ENCODE measurements around the gene KYAT1. TPM values are rescaled to one million over a fixed set of nuclear protein-coding genes. Genes with fewer than 3 reads are reported as not detected.
"Not testable (repeated sequence)": the region's sequence is repeated elsewhere in the genome, so short reads cannot be mapped to it uniquely, and the experiment has no call there.

Gene KYAT1
- total RNA-seq, 1 experiment from 2014 or later, result 6.1 TPM

- ChIA-PET CTCF (interaction anchor here (0.5 kb wide), 1 partner anchor 102 kb away, joined by 5 read pairs; no protein-coding TSS in a partner anchor), POLR2A (no interaction called here)
- in situ Hi-C loops (cut with HindIII; ENCODE audit: low pct_unique_long_range_greater_than_20kb, low sequenced_read_pairs) (no loop called here), intact Hi-C loops (cut with micrococcal nuclease; ENCODE audit: unreplicated experiment) (no loop called here)
- ATAC-seq (no peak), DNase-seq (ENCODE audit: low read depth, low spot score) (no peak)
- no peaks in the 10 kb centered on the region for H3K27me3 ChIP-seq (ENCODE audit: control insufficient read depth, insufficient read depth, low read length)
- H3K36me3 ChIP-seq (ENCODE audit: control insufficient read depth, insufficient read depth, low read length), result no peaks in the 10 kb centered on the region
- no peak overlapping the region for H3K27ac ChIP-seq (ENCODE audit: low read length)
- TF ChIP-seq SIN3A (IDR thresholded peaks at IDR 0.05; ENCODE audit: borderline replicate concordance, insufficient read depth, low read depth, low read length), result no peak
- BruUV-seq (replicated peaks), result no TSS peak
- no peak overlapping the region for H3K4me3 ChIP-seq (ENCODE audit: low read depth in 2 of 2, low read length in 2 of 2)
- H3K9me3 ChIP-seq (ENCODE audit: control insufficient read depth, insufficient read depth, low read depth, low read length), result no peaks in the 10 kb centered on the region
- H3K4me1 ChIP-seq (ENCODE audit: control insufficient read depth, insufficient read depth, low read length), result no peaks in the 10 kb centered on the region
These were observed 35.1 kb downstream of the KYAT1 start for GRCh38 chr9:128846680-128847030.

- in situ Hi-C loops (cut with HindIII; ENCODE audit: low pct_unique_long_range_greater_than_20kb, low sequenced_read_pairs), result no loop called here
- no TSS peak for BruUV-seq (replicated peaks)
- no peaks in the 10 kb centered on the region for H3K9me3 ChIP-seq (ENCODE audit: control insufficient read depth, insufficient read depth, low read depth, low read length)
- TF ChIP-seq POLR2AphosphoS5 (IDR thresholded peaks at IDR 0.05; ENCODE audit: low read depth, low read length) (no peak), CTCF (IDR thresholded peaks at IDR 0.05) (no peak), TCF7L2 (IDR thresholded peaks at IDR 0.05; ENCODE audit: low read depth, low read length) (no peak), REST (IDR thresholded peaks at IDR 0.05; ENCODE audit: insufficient read depth in 1 of 2, low read depth in 2 of 2, low read length in 1 of 2) (no peak), SIN3A (IDR thresholded peaks at IDR 0.05; ENCODE audit: borderline replicate concordance, insufficient read depth, low read depth, low read length) (no peak)
- ATAC-seq (peak; percentile 77), DNase-seq (ENCODE audit: low read depth, low spot score) (no peak)
- intact Hi-C loops (cut with micrococcal nuclease; ENCODE audit: unreplicated experiment), result no loop called here
- H3K36me3 ChIP-seq (ENCODE audit: control insufficient read depth, insufficient read depth, low read length), result no peaks in the 10 kb centered on the region
- CTCF ChIA-PET, result no interaction called here
- H3K27ac ChIP-seq (ENCODE audit: low read length), result no peak overlapping the region
- no peak overlapping the region for H3K4me3 ChIP-seq (ENCODE audit: low read depth in 2 of 2, low read length in 2 of 2)
- POLR2A ChIA-PET, result no interaction called here
- H3K4me1 ChIP-seq (ENCODE audit: control insufficient read depth, insufficient read depth, low read length), result no peaks in the 10 kb centered on the region
- no peaks in the 10 kb centered on the region for H3K27me3 ChIP-seq (ENCODE audit: control insufficient read depth, insufficient read depth, low read length)
These were observed 36.4 kb downstream of the KYAT1 start for GRCh38 chr9:128845186-128845931.

GRCh38 chr9:128843171-128843570 is 38.6 kb downstream of the KYAT1 start:
- POLR2A ChIA-PET; BruUV-seq (replicated peaks); H3K4me1 ChIP-seq (ENCODE audit: control insufficient read depth, insufficient read depth, low read length); ATAC-seq; H3K9me3 ChIP-seq (ENCODE audit: control insufficient read depth, insufficient read depth, low read depth, low read length); H3K27me3 ChIP-seq (ENCODE audit: control insufficient read depth, insufficient read depth, low read length); in situ Hi-C loops (cut with HindIII; ENCODE audit: low pct_unique_long_range_greater_than_20kb, low sequenced_read_pairs); CTCF ChIA-PET; intact Hi-C loops (cut with micrococcal nuclease; ENCODE audit: unreplicated experiment); H3K4me3 ChIP-seq (ENCODE audit: low read depth in 2 of 2, low read length in 2 of 2); DNase-seq (ENCODE audit: low read depth, low spot score); H3K36me3 ChIP-seq (ENCODE audit: control insufficient read depth, insufficient read depth, low read length); H3K27ac ChIP-seq (ENCODE audit: low read length): not testable (repeated sequence)
